HCT116 (cell line): ENCODE results near the gene LSM11.

Experiments used
- CBX3 ChIP-seq: IDR thresholded peaks from 2 replicates; pipeline ENCODE4 v1.6.1; 2012; ENCODE audit warnings: low read depth
- CTCF ChIP-seq, 3 experiments: fragments of 200-600 bp in 1 of 3; sonication (generic) in 1 of 3; IDR thresholded peaks in 2 of 3; conservative IDR thresholded peaks in 1 of 3; 2 replicates each; pipeline ENCODE4 v1.5.1; 2012 to 2017; ENCODE audit warnings: low read depth in 2 of 3, low read length in 2 of 3, antibody characterized with exemption in 1 of 3, borderline replicate concordance in 1 of 3, control low read depth in 1 of 3, mild to moderate bottlenecking in 1 of 3, mixed read lengths in 1 of 3, mixed run types in 1 of 3, moderate library complexity in 1 of 3; ENCODE audit not compliant: insufficient read depth in 1 of 3
- ELF1 ChIP-seq: IDR thresholded peaks from 2 replicates; pipeline ENCODE4 v1.6.1; 2012; ENCODE audit warnings: low read depth, borderline replicate concordance
- EZH2phosphoT487 ChIP-seq: fragments of 200-600 bp; IDR thresholded peaks from 2 replicates; pipeline ENCODE4 v1.6.1; 2018; ENCODE audit warnings: antibody characterized with exemption, borderline replicate concordance
- POLR2A ChIP-seq: IDR thresholded peaks from 2 replicates; pipeline ENCODE4 v1.7.0; 2011; ENCODE audit warnings: borderline replicate concordance; ENCODE audit not compliant: insufficient read depth, insufficient read length; ENCODE audit errors: extremely low read depth
- POLR2AphosphoS5 ChIP-seq: IDR thresholded peaks from 2 replicates; pipeline ENCODE4 v1.6.1; 2011; ENCODE audit warnings: mild to moderate bottlenecking, low read depth, low read length, moderate library complexity
- SIN3A ChIP-seq: IDR thresholded peaks from 2 replicates; pipeline ENCODE4 v1.6.1; 2012; ENCODE audit warnings: low read depth
- SRF ChIP-seq: IDR thresholded peaks from 2 replicates; pipeline ENCODE4 v1.6.1; 2012; ENCODE audit warnings: low read depth
- ZNF274 ChIP-seq: fragments of 200-500 bp; sonication (Bioruptor generic); IDR thresholded peaks from 2 replicates; pipeline ENCODE4 v1.6.1; 2014; ENCODE audit warnings: mild to moderate bottlenecking, low read depth, low read length, inconsistent platforms

GRCh38 chr5:157745041-157745456 is 1.5 kb downstream of the LSM11 start:
- TF ChIP-seq CTCF (IDR thresholded peaks at IDR 0.05 in 2 of 3, conservative IDR thresholded peaks at IDR 0.05 in 1 of 3; ENCODE audit: borderline replicate concordance in 1 of 3, insufficient read depth in 1 of 3, low read depth in 2 of 3, low read length in 2 of 3), result no peak
- no peak for TF ChIP-seq POLR2AphosphoS5
- no peak for TF ChIP-seq SIN3A
- no peak for TF ChIP-seq EZH2phosphoT487
- TF ChIP-seq SRF, result no peak
- TF ChIP-seq ELF1, result no peak
- no peak for TF ChIP-seq ZNF274
- no peak for TF ChIP-seq POLR2A
- TF ChIP-seq CBX3, result no peak
